ENCODE measurements around the gene CCDC85C.

CCDC85C gene

GRCh38 chr14:99597911-99598600, 6.0 kb downstream of the CCDC85C start:
- no CpG with 5 or more reads among the region's 20 CpGs for WGBS (ENCODE audit: extremely low coverage, insufficient coverage, low lambda C conversion rate)
- no peaks in the 10 kb centered on the region for H3K36me3 ChIP-seq (ENCODE audit: control insufficient read depth, insufficient read depth, low read length)
- no peak overlapping the region for H3K27ac ChIP-seq (ENCODE audit: low read depth, low read length)
- no peak overlapping the region for H3K9ac ChIP-seq (ENCODE audit: low read length)
- H4K8ac ChIP-seq (ENCODE audit: low read depth, low read length) = no peak overlapping the region
- H2AK5ac ChIP-seq (ENCODE audit: low read length) = no peak overlapping the region
- H3K4ac ChIP-seq (ENCODE audit: low read depth, low read length) = no peak overlapping the region
- peaks cover 3% of the 10 kb centered on the region for H3K4me1 ChIP-seq (ENCODE audit: control insufficient read depth, low read depth, low read length)
- DNase-seq = no peak
- H2BK120ac ChIP-seq (ENCODE audit: low read depth, low read length) = no peak overlapping the region
- H4K5ac ChIP-seq (ENCODE audit: low read length) = no peak overlapping the region
- H3K4me2 ChIP-seq (ENCODE audit: low read length) = no peak overlapping the region
- peaks cover 11% of the 10 kb centered on the region for H3K79me1 ChIP-seq (ENCODE audit: low read length)
- H3K23ac ChIP-seq (ENCODE audit: low read length) = no peak overlapping the region
- H3K56ac ChIP-seq (ENCODE audit: low read length) = no peak overlapping the region
- no peak overlapping the region for H2BK15ac ChIP-seq (replicated peaks; ENCODE audit: low read depth)
- H3K79me2 ChIP-seq (ENCODE audit: control insufficient read depth, insufficient read depth, low read length) = peaks cover 4% of the 10 kb centered on the region
- no peak overlapping the region for H3K18ac ChIP-seq (ENCODE audit: low read length)
- H3K27me3 ChIP-seq (ENCODE audit: insufficient read depth, low read length, poor library complexity) = peaks cover 10% of the 10 kb centered on the region
- no peak overlapping the region for H2BK5ac ChIP-seq (ENCODE audit: low read length)
- H3K4me3 ChIP-seq (ENCODE audit: low read length) = no peak overlapping the region

- H4K8ac ChIP-seq (ENCODE audit: low read depth, low read length) = no peak overlapping the region
- no peak overlapping the region for H3K4ac ChIP-seq (ENCODE audit: low read depth, low read length)
- no peak overlapping the region for H3K9ac ChIP-seq (ENCODE audit: low read length)
- H2BK120ac ChIP-seq (ENCODE audit: low read depth, low read length) = no peak overlapping the region
- no peak overlapping the region for H3K56ac ChIP-seq (ENCODE audit: low read length)
- peaks cover 4% of the 10 kb centered on the region for H3K79me2 ChIP-seq (ENCODE audit: control insufficient read depth, insufficient read depth, low read length)
- no peak for DNase-seq
- no peak overlapping the region for H3K4me3 ChIP-seq (ENCODE audit: low read length)
- no peak overlapping the region for H2AK5ac ChIP-seq (ENCODE audit: low read length)
- H3K79me1 ChIP-seq (ENCODE audit: low read length) = peaks cover 11% of the 10 kb centered on the region
- H3K4me2 ChIP-seq (ENCODE audit: low read length) = no peak overlapping the region
- H3K27ac ChIP-seq (ENCODE audit: low read depth, low read length) = no peak overlapping the region
- H3K18ac ChIP-seq (ENCODE audit: low read length) = no peak overlapping the region
- no peak overlapping the region for H2BK5ac ChIP-seq (ENCODE audit: low read length)
- no peak overlapping the region for H3K23ac ChIP-seq (ENCODE audit: low read length)
- no CpG with 5 or more reads among the region's 7 CpGs for WGBS (ENCODE audit: extremely low coverage, insufficient coverage, low lambda C conversion rate)
- H3K36me3 ChIP-seq (ENCODE audit: control insufficient read depth, insufficient read depth, low read length) = no peaks in the 10 kb centered on the region
- no peak overlapping the region for H4K5ac ChIP-seq (ENCODE audit: low read length)
- no peaks in the 10 kb centered on the region for H3K27me3 ChIP-seq (ENCODE audit: insufficient read depth, low read length, poor library complexity)
- peaks cover 3% of the 10 kb centered on the region for H3K4me1 ChIP-seq (ENCODE audit: control insufficient read depth, low read depth, low read length)
- no peak overlapping the region for H2BK15ac ChIP-seq (replicated peaks; ENCODE audit: low read depth)
Observed at GRCh38 chr14:99596772-99597171, 7.2 kb downstream of the CCDC85C start.

DNA sequence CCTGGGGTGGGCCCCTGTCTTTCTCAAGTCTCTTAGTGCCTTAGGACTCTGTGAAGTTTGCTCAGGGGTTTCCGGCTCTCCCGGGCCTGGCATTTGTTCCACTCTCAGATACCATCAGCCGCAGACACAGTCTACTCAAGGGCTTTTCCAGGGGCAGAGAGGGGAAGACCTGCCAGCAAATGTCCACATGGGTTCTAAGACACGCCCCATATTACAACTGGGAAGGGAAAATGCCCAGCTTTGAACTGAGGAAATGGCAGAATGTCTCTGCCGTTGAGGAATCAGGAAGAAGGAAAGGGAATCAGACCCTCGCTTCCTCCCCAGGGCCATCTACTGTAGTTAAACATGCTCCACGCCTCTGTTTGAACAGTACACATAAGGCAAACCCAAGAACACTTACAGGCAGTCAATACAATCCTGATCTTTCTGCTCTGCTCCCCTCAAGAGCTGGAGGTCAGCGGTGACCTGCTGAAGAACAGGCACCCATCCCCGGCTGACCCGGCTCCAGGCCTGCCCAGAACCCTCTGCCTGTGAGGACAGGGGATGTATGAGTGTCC, 7.9 kb downstream of the CCDC85C start:
- Histone ChIP-seq H2AK5ac (ENCODE audit: low read length) (no peak overlapping the region), H3K4me2 (ENCODE audit: low read length) (no peak overlapping the region), H2BK15ac (replicated peaks; ENCODE audit: low read depth) (no peak overlapping the region), H3K4me1 (ENCODE audit: control insufficient read depth, low read depth, low read length) (peaks cover 3% of the 10 kb centered on the region), H3K27ac (ENCODE audit: low read depth, low read length) (no peak overlapping the region), H3K36me3 (ENCODE audit: control insufficient read depth, insufficient read depth, low read length) (no peaks in the 10 kb centered on the region), H3K4ac (ENCODE audit: low read depth, low read length) (no peak overlapping the region), H4K8ac (ENCODE audit: low read depth, low read length) (no peak overlapping the region), H2BK120ac (ENCODE audit: low read depth, low read length) (no peak overlapping the region), H3K27me3 (ENCODE audit: insufficient read depth, low read length, poor library complexity) (no peaks in the 10 kb centered on the region), H3K79me1 (ENCODE audit: low read length) (peaks cover 11% of the 10 kb centered on the region), H3K18ac (ENCODE audit: low read length) (no peak overlapping the region), H2BK5ac (ENCODE audit: low read length) (no peak overlapping the region), H3K23ac (ENCODE audit: low read length) (no peak overlapping the region), H4K5ac (ENCODE audit: low read length) (no peak overlapping the region), H3K79me2 (ENCODE audit: control insufficient read depth, insufficient read depth, low read length) (peaks cover 4% of the 10 kb centered on the region), H3K4me3 (ENCODE audit: low read length) (no peak overlapping the region), H3K56ac (ENCODE audit: low read length) (no peak overlapping the region), H3K9ac (ENCODE audit: low read length) (no peak overlapping the region)
- no peak for DNase-seq
- whole genome bisulfite sequencing (ENCODE audit: extremely low coverage, insufficient coverage, low lambda C conversion rate) = no CpG with 5 or more reads among the region's 10 CpGs

DNA sequence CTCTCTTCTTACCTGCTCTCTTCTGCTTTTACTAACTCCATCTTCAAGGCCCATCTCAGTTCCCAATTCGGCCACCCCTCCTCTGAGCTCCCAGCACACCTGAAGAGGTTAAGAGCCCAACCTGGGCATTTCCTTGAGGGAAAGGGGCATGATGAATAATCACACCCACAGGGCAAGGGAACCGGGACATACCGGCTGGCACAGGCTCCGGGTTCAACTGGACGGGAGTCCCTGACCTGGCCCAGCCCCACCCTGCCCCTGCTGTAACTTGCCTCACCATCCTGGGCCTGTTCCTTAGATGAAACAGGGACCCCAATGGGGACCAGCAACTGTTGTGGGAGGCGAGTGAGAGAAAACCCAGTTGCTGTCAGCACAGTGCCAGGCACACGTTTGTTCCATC, 8.5 kb downstream of the CCDC85C start:
- no peaks in the 10 kb centered on the region for H3K36me3 ChIP-seq (ENCODE audit: control insufficient read depth, insufficient read depth, low read length)
- H3K4ac ChIP-seq (ENCODE audit: low read depth, low read length) = no peak overlapping the region
- no peak overlapping the region for H3K4me3 ChIP-seq (ENCODE audit: low read length)
- H3K27ac ChIP-seq (ENCODE audit: low read depth, low read length) = no peak overlapping the region
- H2BK15ac ChIP-seq (replicated peaks; ENCODE audit: low read depth) = no peak overlapping the region
- no CpG with 5 or more reads among the region's 7 CpGs for WGBS (ENCODE audit: extremely low coverage, insufficient coverage, low lambda C conversion rate)
- no peak overlapping the region for H3K9ac ChIP-seq (ENCODE audit: low read length)
- H3K56ac ChIP-seq (ENCODE audit: low read length) = no peak overlapping the region
- no peaks in the 10 kb centered on the region for H3K27me3 ChIP-seq (ENCODE audit: insufficient read depth, low read length, poor library complexity)
- no peak overlapping the region for H3K23ac ChIP-seq (ENCODE audit: low read length)
- H3K4me1 ChIP-seq (ENCODE audit: control insufficient read depth, low read depth, low read length) = peaks cover 3% of the 10 kb centered on the region
- peaks cover 2% of the 10 kb centered on the region for H3K79me2 ChIP-seq (ENCODE audit: control insufficient read depth, insufficient read depth, low read length)
- H4K5ac ChIP-seq (ENCODE audit: low read length) = no peak overlapping the region
- no peak overlapping the region for H3K4me2 ChIP-seq (ENCODE audit: low read length)
- no peak overlapping the region for H2AK5ac ChIP-seq (ENCODE audit: low read length)
- DNase-seq = no peak
- no peak overlapping the region for H2BK5ac ChIP-seq (ENCODE audit: low read length)
- H4K8ac ChIP-seq (ENCODE audit: low read depth, low read length) = no peak overlapping the region
- no peak overlapping the region for H3K18ac ChIP-seq (ENCODE audit: low read length)
- H2BK120ac ChIP-seq (ENCODE audit: low read depth, low read length) = no peak overlapping the region
- peaks cover 7% of the 10 kb centered on the region for H3K79me1 ChIP-seq (ENCODE audit: low read length)

GRCh38 chr14:99595034-99595433, 9.0 kb downstream of the CCDC85C start:
- Histone ChIP-seq H3K4me2 (ENCODE audit: low read length) (no peak overlapping the region), H4K5ac (ENCODE audit: low read length) (no peak overlapping the region), H3K4ac (ENCODE audit: low read depth, low read length) (no peak overlapping the region), H4K8ac (ENCODE audit: low read depth, low read length) (no peak overlapping the region), H3K79me2 (ENCODE audit: control insufficient read depth, insufficient read depth, low read length) (peaks cover 2% of the 10 kb centered on the region), H3K79me1 (ENCODE audit: low read length) (peaks cover 3% of the 10 kb centered on the region), H2BK120ac (ENCODE audit: low read depth, low read length) (no peak overlapping the region), H3K9ac (ENCODE audit: low read length) (no peak overlapping the region), H3K4me3 (ENCODE audit: low read length) (no peak overlapping the region), H3K18ac (ENCODE audit: low read length) (no peak overlapping the region), H2AK5ac (ENCODE audit: low read length) (no peak overlapping the region), H3K4me1 (ENCODE audit: control insufficient read depth, low read depth, low read length) (peaks cover 1% of the 10 kb centered on the region), H3K27ac (ENCODE audit: low read depth, low read length) (no peak overlapping the region), H2BK5ac (ENCODE audit: low read length) (no peak overlapping the region), H3K36me3 (ENCODE audit: control insufficient read depth, insufficient read depth, low read length) (no peaks in the 10 kb centered on the region), H3K27me3 (ENCODE audit: insufficient read depth, low read length, poor library complexity) (no peaks in the 10 kb centered on the region), H2BK15ac (replicated peaks; ENCODE audit: low read depth) (no peak overlapping the region), H3K23ac (ENCODE audit: low read length) (no peak overlapping the region), H3K56ac (ENCODE audit: low read length) (no peak overlapping the region)
- WGBS (ENCODE audit: extremely low coverage, insufficient coverage, low lambda C conversion rate) = no CpG with 5 or more reads among the region's 9 CpGs
- no peak for DNase-seq
